ENCODE results near the gene RNF112.
A peak's percentile ranks its signal among the peaks of the same experiment; 100 is the strongest.

RNF112 gene, protein sequence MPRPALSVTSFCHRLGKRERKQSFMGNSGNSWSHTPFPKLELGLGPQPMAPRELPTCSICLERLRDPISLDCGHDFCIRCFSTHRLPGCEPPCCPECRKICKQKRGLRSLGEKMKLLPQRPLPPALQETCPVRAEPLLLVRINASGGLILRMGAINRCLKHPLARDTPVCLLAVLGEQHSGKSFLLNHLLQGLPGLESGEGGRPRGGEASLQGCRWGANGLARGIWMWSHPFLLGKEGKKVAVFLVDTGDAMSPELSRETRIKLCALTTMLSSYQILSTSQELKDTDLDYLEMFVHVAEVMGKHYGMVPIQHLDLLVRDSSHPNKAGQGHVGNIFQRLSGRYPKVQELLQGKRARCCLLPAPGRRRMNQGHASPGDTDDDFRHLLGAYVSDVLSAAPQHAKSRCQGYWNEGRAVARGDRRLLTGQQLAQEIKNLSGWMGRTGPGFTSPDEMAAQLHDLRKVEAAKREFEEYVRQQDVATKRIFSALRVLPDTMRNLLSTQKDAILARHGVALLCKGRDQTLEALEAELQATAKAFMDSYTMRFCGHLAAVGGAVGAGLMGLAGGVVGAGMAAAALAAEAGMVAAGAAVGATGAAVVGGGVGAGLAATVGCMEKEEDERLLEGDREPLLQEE

DNA sequence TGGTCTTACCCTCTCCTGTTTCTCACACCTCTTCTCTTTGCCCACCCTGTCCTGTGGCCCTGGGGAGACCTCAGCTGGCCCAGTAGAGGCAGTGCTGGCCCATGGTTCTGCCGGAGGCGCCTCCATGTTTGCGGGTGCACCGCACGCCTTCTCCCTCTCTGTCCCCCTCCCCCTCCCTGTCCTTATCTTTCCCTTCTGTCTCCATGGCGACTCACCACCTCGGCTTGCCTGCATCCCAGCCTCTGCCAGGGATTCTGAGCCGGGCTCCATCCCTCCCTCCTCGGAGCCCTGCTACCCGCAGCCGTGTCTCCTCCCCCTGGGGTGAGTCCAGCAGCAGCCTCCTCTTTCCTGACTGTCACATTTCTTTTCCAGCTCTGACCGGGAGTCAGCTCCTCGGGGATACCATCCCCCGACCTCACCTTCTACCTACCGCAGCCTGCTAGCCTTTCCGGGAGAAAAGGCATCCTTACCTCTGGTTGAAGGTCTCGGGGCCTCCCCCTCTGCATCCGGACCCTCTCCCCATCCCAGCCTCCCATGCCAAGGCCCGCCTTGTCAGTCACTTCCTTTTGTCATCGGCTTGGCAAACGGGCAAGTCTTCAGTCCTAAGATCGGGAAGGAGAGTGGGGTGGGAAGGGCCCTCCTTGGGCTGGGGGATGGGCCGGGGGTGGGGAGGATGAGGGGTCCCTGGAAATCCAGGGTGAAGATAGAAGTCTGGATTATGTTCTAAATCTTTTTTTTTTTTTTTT, at the start of gene RNF112:
Gene RNF112 (plus strand): TSS at position 358 of the 746 bp plus-strand sequence. CDS start 177 bp downstream, at position 535.
- Histone ChIP-seq H3K4me3 (ENCODE audit: low read depth, low read length) (no peak within 1 kb of the TSS), H3K9me3 (ENCODE audit: control insufficient read depth, insufficient read depth, low read depth, low read length) (no peaks in the 10 kb centered on the region), H3K36me3 (ENCODE audit: control insufficient read depth in 2 of 2, insufficient read depth in 1 of 2, low read length in 2 of 2) (no peaks in the 10 kb centered on the region), H3K27ac (ENCODE audit: extremely low read depth, low read depth, low read length) (no peak within 1 kb of the TSS), H3K4me1 (ENCODE audit: control insufficient read depth, insufficient read depth, low read length) (no peaks in the 10 kb centered on the region)
- ChIA-PET POLR2A (interaction anchor here (0.8 to 1.3 kb wide), 2 partner anchors 8 to 33 kb away, joined by 3 to 5 read pairs; partner anchors contain the start of gene MAPK7), CTCF (interaction anchor here (0.5 to 1.1 kb wide), 6 partner anchors 19 to 283 kb away, joined by 3 to 4 read pairs (median 3); no protein-coding TSS in a partner anchor)
- TF ChIP-seq ZNF48 (tag by site-specific recombination; IDR thresholded peaks at IDR 0.05), result no peak
- peak; percentile 71 for TF ChIP-seq CTCF (tag by site-specific recombination; IDR thresholded peaks at IDR 0.05)

- Histone ChIP-seq H3K9me3 (ENCODE audit: control insufficient read depth, insufficient read depth, low read depth, low read length) (no peaks in the 10 kb centered on the region), H3K36me3 (ENCODE audit: control insufficient read depth in 2 of 2, insufficient read depth in 1 of 2, low read length in 2 of 2) (peaks cover 0 to 37% of the 10 kb centered on the region in 2 experiments; a peak in 1 of 3 replicates), H3K27ac (ENCODE audit: extremely low read depth, low read depth, low read length) (no peak overlapping the region), H3K4me3 (ENCODE audit: low read depth, low read length) (no peak overlapping the region), H3K4me1 (ENCODE audit: control insufficient read depth, insufficient read depth, low read length) (peaks cover 5% of the 10 kb centered on the region)
- CTCF ChIA-PET, result interaction anchor here (1.5 to 5.6 kb wide), 3 partner anchors 44 to 402 kb away, joined by 3 to 156 read pairs (median 102); no protein-coding TSS in a partner anchor
- POLR2A ChIA-PET, result no interaction called here
- TF ChIP-seq ZBTB11 (tag by site-specific recombination; conservative IDR thresholded peaks at IDR 0.05; ENCODE audit: low read depth) (peak; percentile 75), RBAK (tag by site-specific recombination; IDR thresholded peaks at IDR 0.05) (no peak), ZNF521 (tag by site-specific recombination; IDR thresholded peaks at IDR 0.05) (no peak), ZNF341 (tag by site-specific recombination; IDR thresholded peaks at IDR 0.05; ENCODE audit: low read depth) (peak; percentile 44), ZNF624 (tag by site-specific recombination; IDR thresholded peaks at IDR 0.05) (no peak), EGR2 (tag by site-specific recombination; IDR thresholded peaks at IDR 0.05; ENCODE audit: low read depth) (0 out of 2 replicates have a peak, but pooled peaks have one; percentile 7), ZNF561 (tag by site-specific recombination; IDR thresholded peaks at IDR 0.05; ENCODE audit: borderline replicate concordance) (no peak), ZSCAN4 (tag by site-specific recombination; IDR thresholded peaks at IDR 0.05) (peak; percentile 69), WT1 (tag by site-specific recombination; IDR thresholded peaks at IDR 0.05) (peak; percentile 20; the same call in 1 of the 2 replicates), ZNF488 (tag by site-specific recombination; IDR thresholded peaks at IDR 0.05) (no peak)
- TF ChIP-seq, protein P1, sequence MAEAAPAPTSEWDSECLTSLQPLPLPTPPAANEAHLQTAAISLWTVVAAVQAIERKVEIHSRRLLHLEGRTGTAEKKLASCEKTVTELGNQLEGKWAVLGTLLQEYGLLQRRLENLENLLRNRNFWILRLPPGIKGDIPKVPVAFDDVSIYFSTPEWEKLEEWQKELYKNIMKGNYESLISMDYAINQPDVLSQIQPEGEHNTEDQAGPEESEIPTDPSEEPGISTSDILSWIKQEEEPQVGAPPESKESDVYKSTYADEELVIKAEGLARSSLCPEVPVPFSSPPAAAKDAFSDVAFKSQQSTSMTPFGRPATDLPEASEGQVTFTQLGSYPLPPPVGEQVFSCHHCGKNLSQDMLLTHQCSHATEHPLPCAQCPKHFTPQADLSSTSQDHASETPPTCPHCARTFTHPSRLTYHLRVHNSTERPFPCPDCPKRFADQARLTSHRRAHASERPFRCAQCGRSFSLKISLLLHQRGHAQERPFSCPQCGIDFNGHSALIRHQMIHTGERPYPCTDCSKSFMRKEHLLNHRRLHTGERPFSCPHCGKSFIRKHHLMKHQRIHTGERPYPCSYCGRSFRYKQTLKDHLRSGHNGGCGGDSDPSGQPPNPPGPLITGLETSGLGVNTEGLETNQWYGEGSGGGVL (tag by site-specific recombination; IDR thresholded peaks at IDR 0.05), result 0 out of 2 replicates have a peak, but pooled peaks have one; percentile 21
These were observed 49.7 kb upstream of the RNF112 start for GRCh38 chr17:19361326-19361725.

Data from HEK293 (cell line).